Measurements from ENCODE around the gene VILL. TPM values are rescaled to one million over a fixed set of nuclear protein-coding genes. Genes with fewer than 3 reads are reported as not detected.

Gene VILL
- total and polyA plus RNA-seq, 2 of the 8 experiments (the other 6 are each of a cell fraction or from before 2014, with no cell fraction given), result 4.1 to 4.2 TPM

DNA sequence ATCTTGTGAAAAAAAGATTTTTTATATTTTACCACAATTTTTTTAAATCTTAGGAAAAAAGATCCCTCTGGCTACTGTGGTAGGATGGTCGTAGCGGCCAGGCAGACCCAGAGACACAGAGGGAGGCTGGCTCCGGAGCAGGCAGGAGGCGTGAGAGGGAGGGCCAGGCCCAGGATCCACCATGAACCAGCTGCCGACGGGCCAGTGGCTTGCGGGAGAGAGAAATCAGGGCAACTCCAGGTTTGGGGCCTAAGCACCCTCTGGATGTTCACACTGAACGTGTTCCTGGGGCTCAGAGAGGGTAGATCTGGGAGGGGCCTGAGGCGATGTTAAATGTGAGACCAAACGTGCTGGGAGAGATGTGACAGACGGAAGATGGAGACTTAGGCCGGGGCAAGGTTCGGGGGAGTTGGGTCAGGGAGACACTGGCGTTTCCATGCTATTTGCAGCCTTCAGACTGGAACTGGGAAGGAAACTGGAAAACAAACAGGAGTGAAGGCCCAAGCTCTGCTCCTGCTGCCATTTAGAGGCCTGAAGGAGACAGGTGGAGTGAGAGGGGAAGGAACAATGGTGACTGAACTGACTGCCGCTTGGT, 1.6 kb upstream of the VILL start:
- no peak overlapping the region for H2BK120ac ChIP-seq (replicated peaks; ENCODE audit: low read depth, low read length)
- H3K9ac ChIP-seq (replicated peaks in 1 of 4; ENCODE audit: extremely low read depth in 1 of 4, low read depth in 3 of 4, low read length in 3 of 4), result no peak overlapping the region
- H2AK5ac ChIP-seq (ENCODE audit: low read depth, low read length), result no peak overlapping the region
- no peak overlapping the region for H2BK20ac ChIP-seq (ENCODE audit: low read length)
- no peaks in the 10 kb centered on the region for H4K20me1 ChIP-seq (replicated peaks in 1 of 2; ENCODE audit: control insufficient read depth in 1 of 2, insufficient read depth in 2 of 2, low read length in 2 of 2)
- no peak for FAIRE-seq
- DNase-seq (ENCODE audit: low read depth in 1 of 2, low spot score in 2 of 2), result no peak
- peaks cover 0 to 5% (median 1%) of the 10 kb centered on the region in 4 experiments; a peak in 4 of 7 replicates for H3K27me3 ChIP-seq (replicated peaks in 1 of 4; ENCODE audit: control insufficient read depth in 3 of 4, extremely low read depth in 1 of 4, insufficient read depth in 3 of 4, low read length in 3 of 4)
- no peaks in the 10 kb centered on the region for H3K79me1 ChIP-seq (ENCODE audit: low read depth, low read length)
- peaks cover under 1% of the 10 kb centered on the region for H3K23me2 ChIP-seq (ENCODE audit: low read depth, low read length)
- peaks cover 0 to 9% (median 6%) of the 10 kb centered on the region in 4 experiments; a peak in 6 of 7 replicates for H3K4me1 ChIP-seq (replicated peaks in 1 of 4; ENCODE audit: control insufficient read depth in 3 of 4, insufficient read depth in 4 of 4, low read length in 3 of 4)
- H3K36me3 ChIP-seq (ENCODE audit: control insufficient read depth in 2 of 4, insufficient read depth in 4 of 4, low read length in 3 of 4), result no peaks in the 10 kb centered on the region
- H3K18ac ChIP-seq (ENCODE audit: extremely low read depth, low read length), result no peak overlapping the region
- POLR2A ChIA-PET (ENCODE audit: partially characterized antibody), result no interaction called here
- WGBS, 2 experiments (ENCODE audit: extremely low coverage in 1 of 2, insufficient coverage in 1 of 2, insufficient read length in 1 of 2, insufficient replicate concordance in 2 of 2, low coverage in 1 of 2, low lambda C conversion rate in 2 of 2, missing lambda C conversion rate in 1 of 2), result 88% methylated on average over 15 of the region's 15 CpGs; no CpG with 5 or more reads in 1 of the 2 experiments
- no peak overlapping the region for H4K5ac ChIP-seq (ENCODE audit: insufficient read length, low read depth, low read length)
- H2BK15ac ChIP-seq (ENCODE audit: low read length), result 0 out of 2 replicates have a peak overlapping the region, but pooled peaks have one; percentile 46
- no peak overlapping the region for H3K56ac ChIP-seq (replicated peaks; ENCODE audit: insufficient read length, low read depth, low read length)
- peak overlapping the region; percentile 5; the same call in 1 of the 2 replicates for H4K8ac ChIP-seq (ENCODE audit: extremely low read depth, insufficient read depth, low read length)
- no peaks in the 10 kb centered on the region for H3K79me2 ChIP-seq (ENCODE audit: control insufficient read depth in 1 of 2, insufficient read depth in 2 of 2, low read length in 2 of 2)
- no peak overlapping the region for H3K4me3 ChIP-seq (ENCODE audit: extremely low read depth in 1 of 4, insufficient read depth in 2 of 4, low read depth in 3 of 4, low read length in 4 of 4)
- no peaks in the 10 kb centered on the region for H3K9me3 ChIP-seq (ENCODE audit: insufficient read depth in 2 of 2, low read depth in 1 of 2, low read length in 1 of 2)
- H3K23ac ChIP-seq (ENCODE audit: insufficient read length), result no peak overlapping the region
- no peak overlapping the region for H3K4ac ChIP-seq (replicated peaks; ENCODE audit: insufficient read length, low read depth, low read length)
- peak overlapping the region; percentile 57; the same call in 1 of the 2 replicates for H2AFZ ChIP-seq (ENCODE audit: low read length)
- no peak overlapping the region for H2BK12ac ChIP-seq (ENCODE audit: low read depth, low read length)
- H3K27ac ChIP-seq (ENCODE audit: low read depth, low read length), result no peak overlapping the region
- H3K14ac ChIP-seq (ENCODE audit: insufficient read length), result no peak overlapping the region
- H2BK5ac ChIP-seq (ENCODE audit: low read depth, low read length), result no peak overlapping the region
- no peak overlapping the region for H4K91ac ChIP-seq (replicated peaks; ENCODE audit: insufficient read length, low read length)
- no peak overlapping the region for H3K4me2 ChIP-seq (ENCODE audit: insufficient read depth in 1 of 2, low read depth in 2 of 2, low read length in 2 of 2)
- CTCF ChIA-PET (ENCODE audit: partially characterized antibody), result interaction anchor here (1.1 to 9.0 kb wide), 3 partner anchors 12 to 137 kb away, joined by 4 to 134 read pairs (median 8); no protein-coding TSS in a partner anchor
- TF ChIP-seq HDAC2 (IDR thresholded peaks at IDR 0.05; ENCODE audit: borderline replicate concordance in 1 of 2, low read depth in 2 of 2, low read length in 2 of 2), result no peak
